ENCODE data around the gene PLD4.

DNA sequence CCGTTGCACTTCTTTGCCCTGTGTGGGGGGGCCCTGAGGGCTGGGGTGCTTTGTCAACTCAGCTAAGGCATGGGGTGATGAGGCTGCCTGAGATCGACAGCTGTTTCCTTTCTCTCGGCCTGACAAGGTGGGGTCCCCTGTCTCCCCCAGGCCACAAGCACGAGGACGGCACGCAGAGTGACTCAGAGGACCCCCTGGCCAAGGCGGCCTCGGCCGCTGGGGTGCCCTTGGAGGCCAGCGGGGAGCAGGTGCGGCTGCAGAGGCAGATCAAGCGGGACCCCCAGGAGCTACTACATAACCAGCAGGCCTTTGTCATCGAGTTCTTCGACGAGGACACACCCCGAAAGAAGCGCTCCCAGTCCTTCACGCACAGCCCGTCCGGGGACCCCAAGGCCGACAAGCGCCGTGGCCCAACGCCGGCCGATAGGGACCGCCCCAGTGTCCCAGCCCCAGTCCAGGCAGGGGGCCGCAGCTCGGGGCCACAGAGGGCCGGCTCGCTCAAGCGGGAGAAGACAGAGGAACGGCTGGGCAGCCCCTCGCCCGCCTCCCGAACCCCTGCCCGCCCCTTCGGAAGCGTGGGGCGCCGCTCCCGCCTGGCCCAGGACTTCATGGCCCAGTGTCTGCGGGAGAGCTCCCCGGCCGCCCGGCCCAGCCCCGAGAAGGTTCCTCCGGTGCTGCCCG lies 40.9 kb upstream of the PLD4 start:
- TF ChIP-seq POLR2A (IDR thresholded peaks at IDR 0.05), result no peak
- no peak for TF ChIP-seq CTCF (IDR thresholded peaks at IDR 0.05)
